Stimulated activated CD8-positive, alpha-beta memory T cell treated with anti-CD3 and anti-CD28 coated beads, Interleukin-12 subunit alpha, Interleukin-12 subunit beta, amount 100 ng/mL, for 24 hours (primary cell): Measurements from ENCODE around the gene DIS3L.
"Not testable (repeated sequence)": the region's sequence is repeated elsewhere in the genome, so short reads cannot be mapped to it uniquely, and the experiment has no call there.

ENCODE experiments used
- DNase-seq: peaks from one replicate; pipeline ENCODE4 v3.0.0-alpha.2; 2020; ENCODE audit errors: extremely low read depth

The DIS3L gene

DNA sequence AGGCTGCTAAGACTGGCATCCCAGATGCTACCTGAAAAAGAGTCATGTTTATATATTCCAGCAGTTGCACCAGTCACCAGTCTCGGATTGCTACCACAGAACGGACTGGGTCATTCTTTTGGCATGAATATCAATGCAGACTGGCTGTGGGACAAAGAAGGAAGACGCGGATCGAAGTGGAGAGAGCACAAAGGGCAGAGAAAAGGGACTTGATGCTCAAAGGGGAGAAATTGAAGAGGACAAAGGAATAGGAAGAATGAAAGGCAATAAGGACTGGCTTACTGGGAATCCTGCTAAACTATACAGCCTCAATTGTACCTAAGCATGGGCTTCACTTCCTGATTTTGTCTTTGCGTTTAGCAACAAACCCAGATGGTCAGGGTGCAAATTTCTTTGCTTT is 15.3 kb upstream of the DIS3L start:
- no peak for DNase-seq

DNA sequence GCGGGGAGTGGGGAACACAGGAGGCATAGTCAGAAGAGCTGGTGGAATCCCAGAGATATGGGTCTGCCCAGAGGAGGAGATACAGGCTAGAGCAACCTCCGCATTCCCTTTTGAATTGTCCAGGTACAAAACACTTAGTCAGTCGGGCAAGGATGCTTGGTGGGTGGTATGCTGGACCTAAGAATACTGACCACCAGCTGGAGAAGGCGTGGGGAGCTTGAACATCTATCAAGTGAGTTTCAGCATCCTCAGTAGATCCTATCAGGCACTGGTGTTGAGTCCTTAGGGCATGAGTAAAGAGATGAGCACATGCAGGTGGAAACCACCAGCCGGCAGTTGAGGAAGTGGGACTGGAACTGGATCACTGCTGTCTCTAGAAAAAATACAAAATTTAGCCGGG is 14.7 kb upstream of the DIS3L start:
- no peak for DNase-seq

DNA sequence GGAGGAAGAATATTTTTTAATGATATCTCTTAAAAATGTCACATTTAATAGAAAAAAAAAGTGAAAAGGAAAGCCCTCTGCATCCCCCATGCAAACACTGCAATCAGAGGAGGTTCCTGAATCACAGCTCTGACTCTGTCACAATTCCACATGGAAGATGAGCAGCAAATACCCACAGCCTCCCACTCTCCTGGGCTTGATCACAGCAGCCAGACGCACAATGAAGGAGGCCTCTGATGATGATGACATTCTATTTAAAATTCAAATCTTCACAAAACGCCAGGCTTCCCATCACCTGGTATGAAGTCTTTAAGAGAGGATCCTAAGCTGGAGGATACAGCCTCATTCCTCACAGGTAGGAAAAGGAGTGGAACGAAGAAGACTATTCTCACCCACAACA is 9.1 kb upstream of the DIS3L start:
- DNase-seq: no peak

DNA sequence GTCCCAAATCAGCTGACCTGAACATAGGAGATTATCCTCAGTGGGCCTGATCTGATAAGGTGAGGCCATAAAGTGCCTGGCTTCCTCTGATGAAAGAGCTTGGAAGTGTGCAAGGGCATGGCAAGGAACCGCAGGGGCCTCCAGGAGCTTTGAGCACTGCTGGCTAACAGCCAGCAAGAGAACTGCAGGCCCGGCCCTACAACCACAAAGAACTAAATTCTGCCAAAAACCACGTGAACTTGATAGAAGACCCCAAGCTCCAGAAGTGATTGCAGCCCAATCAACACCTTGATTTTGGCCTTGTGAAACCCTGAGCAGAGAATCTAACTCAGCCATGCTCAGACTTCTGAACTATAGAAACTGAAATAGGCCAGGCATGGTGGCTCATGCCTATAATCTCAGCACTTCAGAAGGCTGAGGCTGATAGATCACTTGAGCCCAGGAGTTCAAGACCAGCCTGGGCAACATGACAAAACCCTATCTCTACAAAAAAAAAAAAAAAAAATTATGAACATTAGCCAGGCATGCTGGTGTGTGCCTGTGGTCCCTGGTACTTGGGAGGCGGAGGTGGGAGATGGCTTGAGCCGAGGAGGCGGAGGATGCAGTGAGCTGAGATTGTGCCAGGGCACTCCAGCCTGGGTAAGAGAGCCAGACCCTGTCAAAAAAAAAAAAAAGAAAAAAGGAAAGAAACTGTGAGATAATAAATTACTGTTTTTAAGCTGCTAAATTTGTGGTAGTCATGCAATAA is 7.7 kb upstream of the DIS3L start:
- DNase-seq: no peak

DNA sequence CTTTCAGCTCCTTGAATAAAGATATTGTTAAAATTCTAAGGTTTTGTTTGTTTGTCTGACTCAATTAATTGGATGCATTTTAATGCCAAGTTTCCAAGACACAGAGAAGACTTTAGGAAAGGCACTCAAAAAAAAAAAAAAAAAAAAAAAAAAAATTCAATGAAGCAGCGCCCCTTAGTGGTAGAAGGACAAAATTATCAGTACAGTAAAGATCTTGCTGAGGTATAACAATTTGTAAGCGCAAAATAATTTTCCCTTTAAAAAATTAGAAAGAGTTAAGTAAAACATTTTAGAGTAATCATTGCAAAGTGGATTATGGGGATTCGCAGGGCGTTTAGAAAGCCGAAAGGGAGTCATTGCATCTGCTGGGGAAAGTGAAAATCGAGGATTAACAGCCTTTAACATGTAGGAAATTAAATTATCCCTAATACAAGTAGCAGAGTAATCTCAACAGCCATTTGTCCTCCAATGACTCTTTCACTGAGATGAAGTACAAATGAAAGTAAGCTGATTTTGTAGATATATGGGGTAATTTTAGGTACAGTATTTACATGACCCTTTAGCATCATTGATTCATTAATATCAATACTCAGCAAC is 5.8 kb upstream of the DIS3L start:
- DNase-seq: no peak

DNA sequence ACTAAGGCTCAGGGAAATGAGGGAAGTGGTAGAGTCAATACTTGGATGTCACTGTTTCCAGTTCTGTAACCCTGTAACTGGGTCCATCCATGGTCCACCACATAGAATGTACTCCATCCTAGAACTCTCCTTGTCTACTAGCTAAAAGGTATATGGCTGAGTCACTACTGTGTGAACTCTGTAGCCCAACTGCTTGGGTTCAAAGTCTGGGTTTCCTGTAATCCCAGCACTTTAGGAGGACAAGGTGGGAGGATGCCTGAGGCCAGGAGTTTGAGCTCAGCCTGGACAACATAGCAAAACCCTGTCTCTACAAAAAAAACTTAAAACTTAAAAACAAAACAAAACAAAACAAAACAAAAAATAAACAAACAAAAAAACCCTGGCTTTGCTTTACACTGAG is 5.3 kb upstream of the DIS3L start:
- DNase-seq: no peak

DNA sequence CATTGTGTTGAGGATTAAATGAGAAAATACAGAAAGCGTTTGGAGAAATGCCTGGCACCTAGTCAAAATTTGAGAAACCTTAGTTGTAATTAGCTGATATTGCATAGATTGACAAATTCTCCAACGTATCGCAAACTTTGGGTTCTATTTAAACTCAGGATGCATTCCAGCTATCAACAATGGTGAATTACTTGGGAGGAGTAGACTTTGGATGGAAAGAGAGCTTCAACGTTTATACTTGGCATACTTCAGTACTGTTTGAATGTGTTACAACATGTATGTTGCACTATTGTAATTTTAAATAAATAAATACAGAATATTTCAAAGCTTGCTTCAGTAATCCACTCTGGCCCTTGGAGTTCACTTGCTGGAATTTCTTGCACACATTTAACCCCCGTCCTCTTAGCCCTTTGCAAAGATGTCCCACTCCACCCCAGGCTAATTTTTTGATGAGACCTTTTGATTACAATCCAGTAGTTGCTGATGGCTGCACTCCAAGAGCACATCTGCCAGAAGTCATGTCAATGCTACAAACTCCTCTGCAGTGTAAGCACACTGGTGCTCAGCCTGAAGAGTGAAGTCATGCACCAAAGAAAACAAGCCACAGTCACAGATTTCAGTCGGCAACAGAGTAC is 4.7 kb upstream of the DIS3L start:
- DNase-seq: no peak

DNA sequence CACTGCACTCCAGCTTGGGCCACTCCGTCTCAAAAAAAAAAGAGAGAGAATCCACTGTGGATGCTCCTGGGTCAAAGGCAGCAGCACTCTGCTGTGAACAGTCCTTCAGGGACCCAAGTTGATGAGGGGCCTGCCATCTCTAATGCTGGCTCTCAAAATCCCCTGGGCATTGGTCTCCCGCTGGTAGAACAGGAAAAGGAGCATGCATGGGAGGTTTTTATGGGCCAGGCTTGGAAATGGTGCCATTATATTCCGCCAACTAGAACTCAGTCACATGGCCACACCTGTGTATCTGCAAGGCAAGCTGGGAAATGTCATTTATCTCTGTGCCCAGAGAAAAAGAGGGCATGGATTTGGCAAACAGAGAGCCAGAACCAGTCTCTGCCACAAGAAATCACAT is 3.4 kb upstream of the DIS3L start:
- no peak for DNase-seq

DNA sequence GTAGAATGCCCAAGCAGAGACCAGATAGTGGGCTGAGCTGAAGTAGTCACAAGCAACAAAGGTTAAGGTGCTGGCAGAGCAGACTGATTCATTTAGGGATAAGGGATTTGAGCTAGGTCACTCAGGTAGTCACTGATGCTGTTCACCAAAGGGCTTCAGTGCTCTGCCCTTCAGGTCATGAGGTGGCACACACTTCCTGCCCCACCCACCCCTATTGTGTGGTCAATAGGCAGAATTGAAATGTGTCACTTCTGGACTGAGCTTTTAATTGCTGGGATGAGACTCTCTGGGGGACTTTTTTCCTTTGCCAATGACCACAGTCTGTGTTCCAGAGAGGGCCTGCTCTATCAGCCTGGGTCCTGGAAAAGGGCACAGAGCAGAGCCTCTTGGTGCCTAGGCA is 2.9 kb upstream of the DIS3L start:
- DNase-seq: no peak

DNA sequence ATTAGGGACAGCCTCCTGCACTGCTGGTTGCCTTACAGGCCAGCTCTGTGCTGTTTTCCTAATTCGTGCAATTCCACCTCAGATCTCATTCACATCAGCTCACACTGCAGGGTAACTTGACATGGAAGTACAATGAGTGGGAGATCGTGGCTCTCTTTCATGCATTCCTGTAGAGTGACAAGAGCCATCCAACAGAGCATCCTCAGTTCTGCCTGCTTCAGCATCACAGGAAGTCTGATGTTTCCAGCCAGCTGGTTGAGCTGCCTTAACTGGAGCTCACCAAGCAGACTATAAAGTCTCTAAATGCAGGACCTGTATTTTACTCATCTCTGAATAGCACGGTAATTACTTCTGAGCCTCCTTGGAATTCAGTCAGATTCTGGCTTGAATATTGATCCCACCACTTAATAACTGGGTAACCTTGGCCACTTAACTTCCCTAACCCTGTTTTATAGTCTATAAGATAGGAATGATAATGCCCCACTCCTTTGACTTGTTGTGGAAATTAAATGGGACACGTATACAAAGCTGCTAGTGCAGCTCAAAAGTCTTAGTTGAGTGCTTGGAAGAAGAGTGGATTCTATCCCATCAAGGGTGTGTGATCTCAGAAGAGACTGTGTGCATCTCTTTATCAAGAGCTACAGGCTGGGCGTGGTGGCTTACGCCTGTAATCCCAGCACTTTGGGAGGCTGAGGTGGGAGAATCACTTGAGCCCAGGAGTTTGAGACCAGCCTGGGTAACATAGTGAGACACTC is 1.4 kb upstream of the DIS3L start:
- no peak for DNase-seq

DNA sequence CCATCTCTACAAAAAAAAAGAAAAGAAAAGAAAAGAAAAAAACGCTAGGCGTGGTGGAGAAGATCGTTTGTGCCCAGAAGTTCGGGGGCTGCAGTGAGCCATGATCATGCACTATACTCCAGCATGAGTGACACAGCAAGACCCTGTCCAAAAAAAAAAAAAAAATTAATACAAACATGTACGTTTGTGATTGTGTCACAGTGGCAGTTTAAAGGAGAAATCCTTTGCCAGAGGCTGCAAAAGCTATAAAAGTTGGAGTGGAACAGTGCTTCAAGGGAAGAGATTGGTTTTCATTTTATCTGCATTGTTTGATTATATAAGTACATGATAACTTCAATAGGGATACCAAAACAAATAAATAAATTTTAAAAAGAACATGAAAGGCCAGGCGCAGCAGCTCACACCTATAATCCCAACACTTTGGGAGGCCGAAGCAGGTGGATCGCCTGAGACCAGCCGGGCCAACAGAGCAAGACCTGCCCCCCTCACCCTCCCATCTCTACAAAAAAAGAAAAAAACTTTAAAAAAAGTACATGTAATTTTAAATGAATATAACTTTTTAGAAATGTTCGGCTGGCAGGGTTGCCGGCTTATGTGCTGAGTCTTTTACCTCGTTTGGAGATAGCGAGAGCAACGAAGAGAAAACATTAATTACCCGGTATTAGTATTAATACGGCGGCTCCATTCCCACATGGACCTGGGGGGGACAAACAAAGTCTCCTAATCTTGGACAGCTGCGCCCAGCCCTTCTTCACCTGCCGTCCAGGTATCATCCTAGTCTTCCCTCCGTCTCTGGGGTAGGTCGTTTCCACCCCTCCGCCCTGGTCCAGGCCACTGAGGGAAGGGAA is 573 bp upstream of the DIS3L start:
- DNase-seq: no peak

DNA sequence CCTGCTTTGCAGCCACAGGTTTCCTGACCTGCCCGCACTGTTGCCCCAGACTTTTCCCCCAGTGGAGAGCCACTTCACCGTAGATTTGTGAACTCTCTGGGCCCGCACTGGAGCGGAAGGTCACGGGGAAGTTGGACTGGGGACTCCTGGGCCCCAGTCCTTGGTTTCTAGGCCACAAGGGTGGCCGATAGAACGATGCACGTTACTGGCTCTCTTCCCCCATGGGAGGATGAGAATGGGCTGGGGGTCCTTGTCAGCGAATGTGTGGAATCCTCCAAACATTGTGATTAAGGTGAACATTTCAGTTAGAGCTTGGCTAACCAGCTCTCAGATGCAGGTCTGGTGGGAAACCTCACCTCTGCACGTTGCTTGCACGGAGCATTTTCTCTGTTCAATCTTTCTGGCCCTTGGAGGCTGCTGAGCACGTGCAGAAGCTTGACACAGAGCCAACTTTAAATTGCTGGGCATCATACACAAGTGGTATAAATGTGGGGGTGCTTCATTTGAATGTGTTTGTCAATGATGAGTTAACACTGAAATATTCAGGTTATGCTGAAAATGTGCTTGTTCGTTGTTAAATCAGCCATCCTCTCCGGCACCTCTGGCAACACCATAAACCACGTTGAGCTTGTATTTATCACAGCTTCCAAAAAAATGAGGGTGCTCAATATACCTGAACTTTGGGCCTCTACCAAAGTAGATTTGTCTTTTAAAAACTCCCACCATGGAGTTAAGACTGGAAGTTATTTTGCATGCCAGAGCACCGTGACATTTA is 976 bp downstream of the DIS3L start:
- DNase-seq: no peak

DNA sequence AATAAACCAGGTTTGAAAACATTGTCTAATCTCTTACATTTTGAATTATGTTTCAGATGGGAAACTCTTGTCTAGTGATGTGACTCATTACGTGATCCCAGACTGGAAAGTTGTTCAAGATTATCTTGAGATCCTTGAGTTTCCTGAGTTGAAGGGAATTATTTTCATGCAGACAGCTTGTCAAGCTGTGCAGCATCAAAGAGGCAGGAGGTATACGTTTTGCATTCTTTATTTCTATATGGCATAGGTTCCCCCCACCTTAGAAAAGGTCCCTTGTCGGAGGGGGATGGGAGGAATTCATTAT is 1.5 kb downstream of the DIS3L start:
- DNase-seq: no peak

DNA sequence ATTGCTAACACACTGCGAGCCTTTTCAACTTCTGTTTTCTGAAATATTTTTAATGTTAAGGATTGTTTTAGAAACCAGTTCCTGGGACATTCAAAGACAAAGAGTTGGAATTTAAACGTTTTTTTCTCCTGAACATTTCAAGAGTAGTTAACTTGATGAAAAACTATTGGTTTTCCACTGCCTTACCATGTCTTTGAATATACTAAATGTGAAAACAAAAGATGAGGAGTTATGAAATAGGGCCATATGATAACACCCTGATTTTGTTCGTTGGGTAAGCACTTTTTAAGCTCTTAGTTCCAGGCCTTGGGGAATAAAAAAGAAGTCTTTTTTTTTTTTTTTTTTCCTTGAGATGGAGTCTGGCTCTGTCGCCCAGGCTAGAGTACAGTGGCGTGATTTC is 2.8 kb downstream of the DIS3L start:
- DNase-seq: no peak

DNA sequence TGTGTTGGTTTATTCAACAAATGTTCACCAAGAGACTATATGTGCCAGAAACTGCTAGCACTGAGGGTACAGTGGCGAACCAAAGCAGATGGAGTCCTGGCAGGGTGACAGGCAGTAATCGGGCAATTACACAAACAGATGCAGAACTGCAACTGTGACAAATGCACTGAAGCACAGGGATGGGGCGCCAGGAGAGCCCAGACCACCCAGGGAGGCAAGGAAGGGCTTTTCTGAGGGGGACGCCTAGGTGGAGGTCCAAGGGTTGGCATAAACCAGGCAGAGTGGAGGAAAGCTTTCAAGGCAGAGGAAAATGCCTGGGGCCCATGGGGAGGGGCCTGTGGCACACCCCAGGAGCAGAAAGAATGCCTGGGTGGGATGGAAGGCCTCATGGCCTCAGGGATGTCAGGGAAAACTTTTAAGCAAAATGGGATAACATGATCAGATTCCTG is 5.5 kb downstream of the DIS3L start:
- DNase-seq: no peak

DNA sequence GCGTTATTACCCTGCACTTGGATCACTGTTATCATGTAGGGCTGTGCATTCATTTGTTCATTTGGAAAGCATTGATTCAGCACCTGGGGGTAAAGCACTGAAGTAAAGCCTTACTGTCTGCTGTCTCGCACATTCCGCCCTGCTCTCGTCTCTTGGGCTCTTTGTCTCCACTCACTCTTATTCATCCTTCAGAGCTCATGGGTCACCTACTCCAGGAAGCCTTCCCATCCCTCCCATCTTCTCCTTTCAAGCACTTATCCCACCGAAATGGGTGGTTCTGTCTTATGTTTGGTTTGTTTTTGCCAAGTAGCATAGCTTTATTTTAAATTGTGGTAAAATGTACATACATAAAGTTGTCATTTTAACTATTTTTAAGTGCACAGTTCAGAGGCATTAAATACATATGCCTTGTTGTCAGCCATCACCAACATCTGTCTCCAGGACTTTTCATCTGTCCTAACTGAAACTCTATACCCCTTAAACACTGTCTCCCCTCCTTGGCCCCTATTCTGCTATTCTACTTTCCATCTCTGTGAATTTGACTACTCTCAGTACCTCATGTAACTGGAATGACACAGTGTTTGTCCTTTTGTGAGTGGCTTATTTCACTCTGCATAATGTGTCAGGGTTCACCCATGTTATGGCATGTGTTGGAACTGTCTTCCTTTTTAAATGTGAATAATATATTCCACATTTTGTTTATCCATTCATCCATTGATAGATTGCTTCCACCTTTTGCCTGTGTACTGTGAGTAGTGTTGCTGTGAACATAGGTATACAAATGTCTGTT is 9.3 kb downstream of the DIS3L start:
- DNase-seq: no peak

DNA sequence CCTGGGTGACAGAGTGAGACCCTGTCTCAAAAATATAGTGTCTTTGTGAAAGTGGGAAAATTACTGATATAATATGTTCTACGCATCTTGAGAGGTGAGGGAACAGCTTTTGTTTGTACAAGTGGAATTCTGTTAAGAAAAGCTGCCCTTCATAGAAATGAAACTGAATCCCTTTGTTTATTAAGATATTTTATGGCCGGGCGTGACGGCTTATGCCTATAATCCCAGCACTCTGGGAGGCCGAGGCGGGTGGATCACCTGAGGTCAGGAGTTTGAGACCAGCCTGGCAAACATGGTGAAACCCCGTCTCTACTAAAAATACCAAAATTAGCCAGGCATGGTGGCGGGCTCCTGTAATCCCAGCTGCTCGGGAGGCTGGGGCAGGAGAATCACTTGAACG is 11.1 kb downstream of the DIS3L start:
- DNase-seq: not testable (repeated sequence)

DNA sequence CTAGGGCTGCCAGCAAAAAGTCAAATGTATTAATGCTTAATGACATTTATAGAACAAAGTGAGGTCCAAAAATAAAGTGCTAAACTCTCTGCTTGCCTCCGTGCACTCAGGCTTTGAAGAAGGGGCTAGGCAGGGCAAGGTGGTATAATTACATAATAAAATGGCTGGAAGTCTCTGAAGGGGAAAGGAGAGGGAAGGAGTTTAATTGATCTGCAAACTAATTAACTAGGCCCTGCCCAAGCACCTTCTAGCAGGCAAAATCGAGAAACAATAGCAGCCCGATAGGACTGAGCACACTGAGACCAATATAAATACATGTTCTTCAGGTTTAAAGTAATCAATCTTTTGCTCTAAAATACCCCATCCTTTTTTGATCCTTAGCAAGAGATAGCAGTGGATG is 13.0 kb downstream of the DIS3L start:
- DNase-seq: no peak

DNA sequence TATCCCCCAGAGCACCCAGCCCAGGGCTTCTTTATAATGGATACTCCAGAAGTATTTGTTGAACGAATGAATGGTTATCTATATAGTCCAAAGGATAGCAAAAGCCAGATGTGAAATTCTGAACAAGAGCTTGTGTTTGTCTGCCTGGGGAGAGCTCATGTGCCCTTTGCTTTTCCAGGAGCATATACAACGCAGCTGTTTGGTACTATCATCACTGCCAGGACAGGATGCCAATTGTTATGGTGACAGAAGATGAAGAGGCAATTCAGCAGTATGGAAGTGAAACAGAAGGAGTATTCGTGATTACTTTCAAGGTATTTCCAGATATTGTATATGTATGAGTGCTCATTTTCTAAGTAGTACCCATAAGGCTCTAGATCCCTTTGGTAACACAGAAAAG is 15.2 kb downstream of the DIS3L start:
- no peak for DNase-seq

DNA sequence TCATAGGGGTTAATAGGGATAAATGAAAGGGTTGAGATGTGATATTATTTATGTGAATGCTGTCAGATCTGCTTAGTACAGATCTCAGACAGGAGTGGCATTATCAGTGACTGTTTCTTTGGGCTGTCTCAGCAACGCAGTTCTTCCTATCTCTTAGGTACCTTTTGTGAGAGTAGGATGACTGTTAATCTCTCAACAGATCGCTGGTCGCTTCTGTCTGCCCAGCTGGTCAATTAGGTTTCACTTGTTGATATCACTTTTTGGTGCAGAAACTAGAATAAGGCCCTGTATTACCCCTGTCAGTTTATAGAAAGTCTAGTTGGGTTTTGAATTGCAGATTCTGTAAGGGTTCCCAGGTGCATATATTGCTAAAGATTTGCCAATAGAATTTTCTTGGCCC is 16.5 kb downstream of the DIS3L start:
- no peak for DNase-seq
